Skeletal muscle satellite cell (primary cell): ENCODE results near the gene TENM4.

Experiments
- H3K27me3 ChIP-seq: 2 replicates; pipeline ENCODE4 v1.7.0; 2013; ENCODE audit warnings: low read length; ENCODE audit not compliant: control insufficient read depth, insufficient read depth
- H3K36me3 ChIP-seq: 2 replicates; pipeline ENCODE4 v1.7.0; 2013; ENCODE audit warnings: mild to moderate bottlenecking, control low read depth, low read length; ENCODE audit not compliant: insufficient read depth
- H3K4me1 ChIP-seq: 2 replicates; pipeline ENCODE4 v1.7.0; 2013; ENCODE audit warnings: low read length; ENCODE audit not compliant: control insufficient read depth, insufficient read depth
- H3K4me2 ChIP-seq: 2 replicates; pipeline ENCODE4 v1.7.0; 2013; ENCODE audit warnings: mild to moderate bottlenecking, low read length
- H3K4me3 ChIP-seq: 2 replicates; pipeline ENCODE4 v1.7.0; 2013; ENCODE audit warnings: low read length
- H3K9ac ChIP-seq: 2 replicates; pipeline ENCODE4 v1.7.0; 2013; ENCODE audit warnings: mild to moderate bottlenecking, low read depth, low read length, moderate library complexity
- H3K9me3 ChIP-seq: replicated peaks from 2 replicates; pipeline ENCODE4 v1.7.0; 2013; ENCODE audit warnings: mild to moderate bottlenecking, control low read depth, low read length

The TENM4 gene

DNA sequence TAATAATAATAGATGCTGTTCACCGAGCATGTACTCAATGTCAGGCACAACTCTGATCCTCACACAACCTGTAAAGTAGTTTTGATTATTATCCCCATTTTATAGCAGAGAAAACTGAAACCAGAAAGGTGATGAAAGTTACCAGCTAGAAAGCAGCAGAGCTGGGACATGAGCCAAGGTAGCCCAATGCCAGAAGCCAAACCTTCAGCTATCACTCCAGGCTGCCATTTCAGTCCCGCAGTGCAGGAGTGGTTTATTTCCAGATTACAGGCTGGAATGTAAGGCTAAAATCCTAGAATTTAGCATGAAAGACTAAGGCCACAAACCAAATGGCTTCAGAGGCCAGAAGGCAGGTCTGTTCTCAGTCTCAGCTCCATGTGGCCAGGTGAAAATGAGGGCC, 108.8 kb downstream of the TENM4 start:
- no peak overlapping the region for H3K4me2 ChIP-seq
- no peak overlapping the region for H3K9ac ChIP-seq
- no peaks in the 10 kb centered on the region for H3K27me3 ChIP-seq
- no peaks in the 10 kb centered on the region for H3K9me3 ChIP-seq
- no peaks in the 10 kb centered on the region for H3K36me3 ChIP-seq
- no peaks in the 10 kb centered on the region for H3K4me1 ChIP-seq
- no peak overlapping the region for H3K4me3 ChIP-seq

DNA sequence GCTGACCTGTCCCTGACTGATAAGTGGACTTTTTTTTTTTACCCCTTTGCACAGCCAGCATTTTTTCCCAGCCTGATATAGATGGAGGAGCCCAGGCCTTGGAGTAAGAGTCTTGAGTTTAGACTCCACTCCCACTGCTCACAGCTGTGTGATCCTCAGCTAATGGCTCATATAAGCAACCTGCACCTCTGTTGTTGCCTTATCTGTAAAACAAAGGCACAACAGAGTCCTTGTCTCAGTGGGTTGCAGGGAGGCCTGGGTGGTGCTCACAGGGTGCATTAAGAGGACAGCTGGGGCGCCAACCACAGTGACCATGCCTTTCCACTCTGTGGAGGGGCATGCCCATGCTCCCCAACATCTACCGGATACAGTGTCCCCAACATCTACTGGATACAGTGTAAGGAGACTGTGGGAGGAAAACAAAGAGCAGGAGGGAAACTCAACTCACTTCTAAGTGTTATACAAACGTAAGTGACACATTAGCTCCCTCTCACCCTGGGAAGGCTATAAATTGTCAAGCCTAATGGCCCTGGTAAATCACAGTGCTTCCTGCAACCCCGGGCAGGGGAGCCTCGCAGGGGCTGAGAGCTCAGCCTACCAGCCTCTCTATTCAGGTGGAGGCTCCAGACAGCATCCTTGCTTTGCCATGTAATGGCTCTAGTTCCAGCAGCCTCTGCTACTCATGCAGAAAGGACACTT, 109.5 kb downstream of the TENM4 start:
- Histone ChIP-seq H3K4me1 (no peaks in the 10 kb centered on the region), H3K4me3 (no peak overlapping the region), H3K36me3 (no peaks in the 10 kb centered on the region), H3K4me2 (no peak overlapping the region), H3K27me3 (no peaks in the 10 kb centered on the region), H3K9me3 (no peaks in the 10 kb centered on the region), H3K9ac (no peak overlapping the region)

DNA sequence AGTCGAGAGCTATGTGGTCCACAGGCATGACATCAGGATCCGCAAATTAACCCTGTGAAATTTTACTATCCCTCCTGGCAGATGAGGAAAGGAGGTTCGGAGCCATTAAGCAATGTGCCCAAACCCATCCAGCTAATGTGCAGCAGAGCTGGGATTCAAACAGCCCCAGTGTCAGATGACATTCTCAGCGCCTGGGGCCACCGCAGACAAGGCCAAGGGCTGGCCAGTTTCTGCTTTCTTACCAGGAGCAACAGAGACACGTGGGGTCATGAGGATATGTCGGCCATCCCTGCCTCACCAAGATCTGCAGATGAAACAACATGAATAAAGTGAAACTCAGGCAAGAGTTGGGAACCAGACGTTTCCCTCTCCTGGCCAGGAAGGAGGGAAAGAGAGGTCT, 110.2 kb downstream of the TENM4 start:
- H3K4me2 ChIP-seq, result no peak overlapping the region
- no peaks in the 10 kb centered on the region for H3K27me3 ChIP-seq
- H3K9ac ChIP-seq, result no peak overlapping the region
- no peaks in the 10 kb centered on the region for H3K36me3 ChIP-seq
- no peaks in the 10 kb centered on the region for H3K4me1 ChIP-seq
- no peaks in the 10 kb centered on the region for H3K9me3 ChIP-seq
- H3K4me3 ChIP-seq, result no peak overlapping the region

DNA sequence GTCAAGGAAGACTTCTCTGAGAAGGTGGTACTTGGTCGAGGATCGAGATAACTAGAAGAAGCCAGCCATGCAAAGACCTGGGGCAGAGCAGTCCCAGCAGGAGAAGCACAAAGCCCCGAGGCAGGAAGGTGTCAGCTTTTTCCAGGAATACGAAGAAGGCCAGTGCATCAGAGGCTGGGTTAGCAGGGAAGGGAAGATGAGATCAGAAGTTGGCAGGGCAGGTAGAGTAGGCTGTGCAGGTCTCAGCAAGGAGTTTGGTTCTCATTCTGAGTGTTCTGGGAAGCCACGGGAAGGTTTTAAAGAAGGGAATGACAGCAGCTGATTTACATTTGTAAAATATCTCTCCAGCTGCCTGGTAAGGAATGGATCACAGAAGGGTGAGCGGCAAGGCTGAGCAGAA, 111.3 kb downstream of the TENM4 start:
- Histone ChIP-seq H3K9me3 (no peaks in the 10 kb centered on the region), H3K27me3 (no peaks in the 10 kb centered on the region), H3K4me3 (no peak overlapping the region), H3K4me1 (no peaks in the 10 kb centered on the region), H3K36me3 (no peaks in the 10 kb centered on the region), H3K9ac (no peak overlapping the region), H3K4me2 (no peak overlapping the region)

GRCh38 chr11:79328402-79328801, 112.4 kb downstream of the TENM4 start:
- Histone ChIP-seq H3K4me2 (no peak overlapping the region), H3K9me3 (no peaks in the 10 kb centered on the region), H3K27me3 (no peaks in the 10 kb centered on the region), H3K4me3 (no peak overlapping the region), H3K9ac (no peak overlapping the region), H3K4me1 (no peaks in the 10 kb centered on the region), H3K36me3 (no peaks in the 10 kb centered on the region)

GRCh38 chr11:79325851-79326250, 115.0 kb downstream of the TENM4 start:
- H3K36me3 ChIP-seq, result no peaks in the 10 kb centered on the region
- H3K4me2 ChIP-seq, result no peak overlapping the region
- no peaks in the 10 kb centered on the region for H3K4me1 ChIP-seq
- H3K4me3 ChIP-seq, result no peak overlapping the region
- H3K9ac ChIP-seq, result no peak overlapping the region
- H3K9me3 ChIP-seq, result no peaks in the 10 kb centered on the region
- H3K27me3 ChIP-seq, result no peaks in the 10 kb centered on the region

GRCh38 chr11:79321263-79321662, 119.6 kb downstream of the TENM4 start:
- no peak overlapping the region for H3K4me2 ChIP-seq
- H3K9ac ChIP-seq, result no peak overlapping the region
- H3K36me3 ChIP-seq, result no peaks in the 10 kb centered on the region
- H3K4me3 ChIP-seq, result no peak overlapping the region
- no peaks in the 10 kb centered on the region for H3K27me3 ChIP-seq
- H3K9me3 ChIP-seq, result no peaks in the 10 kb centered on the region
- H3K4me1 ChIP-seq, result no peaks in the 10 kb centered on the region

DNA sequence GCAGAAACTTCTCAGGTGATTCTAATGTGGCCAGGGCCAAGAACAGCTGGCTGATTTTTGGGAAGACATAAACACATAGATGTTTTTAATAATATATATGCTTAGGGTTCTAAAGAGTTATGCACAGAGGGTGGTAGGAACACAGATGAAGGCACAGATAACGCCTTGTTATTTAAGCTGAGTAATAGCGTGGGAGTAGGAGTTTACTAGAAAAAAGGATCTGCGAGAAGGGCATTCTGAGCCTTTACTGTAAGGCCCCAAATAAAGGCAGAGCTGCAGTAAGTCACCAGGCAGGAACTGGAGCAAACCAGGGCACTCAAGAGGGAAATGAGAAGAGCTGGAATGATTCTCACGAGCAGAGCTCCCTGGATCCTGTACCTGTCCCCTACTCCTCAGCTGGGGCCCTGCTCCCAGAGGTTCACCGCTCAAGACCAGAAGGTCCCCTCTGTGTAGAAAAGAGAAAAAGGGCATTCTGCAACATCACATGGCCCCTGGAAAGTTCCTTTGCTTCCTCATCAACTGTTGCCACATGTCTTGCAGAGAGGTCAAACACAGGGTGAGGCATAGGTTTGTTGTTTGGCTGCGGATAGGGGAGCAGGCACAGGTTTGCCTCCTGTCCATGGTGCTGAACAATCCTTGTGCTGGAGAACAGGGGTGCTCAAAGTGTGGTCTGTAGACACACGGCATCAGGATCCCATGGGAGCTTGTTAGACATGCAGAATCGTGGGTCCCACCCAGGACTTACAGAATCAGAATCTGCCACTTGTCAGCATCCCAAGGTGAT, 125.7 kb downstream of the TENM4 start:
- no peak overlapping the region for H3K9ac ChIP-seq
- H3K4me3 ChIP-seq, result no peak overlapping the region

DNA sequence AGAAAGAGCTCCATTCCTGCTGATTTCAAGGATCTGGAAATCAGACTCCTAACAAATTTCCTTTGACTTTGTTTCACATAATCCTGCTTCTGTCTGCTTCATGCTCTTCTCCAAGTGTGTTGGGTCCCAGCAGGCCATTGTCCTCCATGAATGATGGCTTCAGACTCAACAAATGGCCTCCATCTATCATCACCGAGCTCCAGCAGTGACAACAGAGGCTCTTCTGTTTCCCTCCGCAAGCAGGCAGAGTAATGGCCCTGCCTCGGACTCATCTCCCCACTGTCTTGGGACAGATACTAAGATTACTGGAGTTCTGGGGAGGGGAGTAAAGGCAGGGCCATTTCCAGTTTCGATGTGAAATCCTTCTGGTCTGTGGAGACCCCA, 127.3 kb downstream of the TENM4 start:
- Histone ChIP-seq H3K9ac (no peak overlapping the region), H3K4me3 (no peak overlapping the region), H3K4me1 (no peaks in the 10 kb centered on the region), H3K9me3 (no peaks in the 10 kb centered on the region), H3K27me3 (no peaks in the 10 kb centered on the region), H3K4me2 (no peak overlapping the region), H3K36me3 (no peaks in the 10 kb centered on the region)

More for the DNA sequence above, 125.7 kb downstream of the TENM4 start:
- Histone ChIP-seq H3K9me3 (no peaks in the 10 kb centered on the region), H3K4me2 (no peak overlapping the region), H3K36me3 (no peaks in the 10 kb centered on the region), H3K4me1 (no peaks in the 10 kb centered on the region), H3K27me3 (no peaks in the 10 kb centered on the region)

DNA sequence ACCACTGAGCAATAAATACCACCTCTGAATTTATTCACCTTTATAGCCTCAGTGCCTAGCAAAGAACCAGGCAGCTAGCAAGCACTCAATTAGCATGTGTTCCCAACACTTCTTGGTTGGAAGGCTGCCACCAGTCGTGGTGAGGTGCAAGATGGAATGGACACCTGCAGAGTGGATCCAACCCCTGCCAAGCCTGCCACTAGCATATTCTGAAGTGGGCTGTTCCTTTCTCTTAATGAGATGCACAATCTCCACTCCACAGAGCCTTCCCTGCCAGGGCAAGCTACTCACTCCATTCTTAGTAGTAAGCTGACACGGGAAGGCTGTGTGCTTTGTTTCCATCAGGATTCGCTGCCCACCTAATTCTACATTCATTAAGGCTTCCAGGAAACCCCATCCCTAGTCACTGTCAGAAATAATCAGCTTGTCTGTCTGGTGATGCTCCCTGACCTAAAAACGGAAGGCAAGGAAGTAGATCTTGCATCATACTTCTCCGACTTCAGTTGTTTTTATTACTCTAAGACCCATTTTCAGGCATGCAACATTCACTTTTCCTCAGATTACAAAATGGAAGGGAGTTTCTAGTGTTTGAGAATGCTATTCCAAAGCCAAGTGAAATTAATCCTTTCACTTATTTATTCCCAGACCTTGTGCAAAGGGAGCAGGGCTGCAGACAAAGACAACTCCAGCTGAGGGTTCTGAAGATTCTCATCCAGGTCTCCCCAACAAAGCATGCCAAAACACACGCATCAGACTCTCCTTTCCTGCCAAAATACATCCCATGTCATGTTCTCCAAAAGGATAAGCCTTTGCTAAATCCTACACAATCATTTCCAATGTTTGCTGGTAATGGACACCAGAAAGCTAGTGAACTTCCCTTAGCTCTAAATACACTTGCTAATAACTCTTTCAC, 128.0 kb downstream of the TENM4 start:
- Histone ChIP-seq H3K36me3 (no peaks in the 10 kb centered on the region), H3K9ac (no peak overlapping the region), H3K9me3 (no peaks in the 10 kb centered on the region), H3K4me2 (peak overlapping the region; percentile 15), H3K4me3 (no peak overlapping the region), H3K4me1 (no peaks in the 10 kb centered on the region), H3K27me3 (no peaks in the 10 kb centered on the region)

- Histone ChIP-seq H3K36me3 (no peaks in the 10 kb centered on the region), H3K27me3 (no peaks in the 10 kb centered on the region), H3K9ac (no peak overlapping the region), H3K4me1 (no peaks in the 10 kb centered on the region), H3K9me3 (no peaks in the 10 kb centered on the region), H3K4me2 (no peak overlapping the region), H3K4me3 (no peak overlapping the region)
Observed at GRCh38 chr11:79311461-79311860, 129.4 kb downstream of the TENM4 start.
